ENCODE data around the gene RNF19B. TPM values are rescaled to one million over a fixed set of nuclear protein-coding genes. Genes with fewer than 3 reads are reported as not detected.

The RNF19B gene
- 14.9 and 29.2 TPM in 2 replicates for total RNA-seq (2014; rRNA removed; shearing (Covaris generic); ENCODE audit: low replicate concordance)

- in situ Hi-C loops (cut with HindIII; ENCODE audit: low pct_unique_long_range_greater_than_20kb, low sequenced_read_pairs): no loop called here
- DNase-seq (ENCODE audit: low read depth): peak; percentile 91
Observed at GRCh38 chr1:32964461-32965250, at the start of gene RNF19B. Gene RNF19B (minus strand): TSS chr1:32964809. CDS start chr1:32964685, 124 bp downstream.

- DNase-seq (ENCODE audit: low read depth): no peak
- in situ Hi-C loops (cut with HindIII; ENCODE audit: low pct_unique_long_range_greater_than_20kb, low sequenced_read_pairs): no loop called here
Observed at GRCh38 chr1:33013791-33014190, 49.2 kb upstream of the RNF19B start.

DNA sequence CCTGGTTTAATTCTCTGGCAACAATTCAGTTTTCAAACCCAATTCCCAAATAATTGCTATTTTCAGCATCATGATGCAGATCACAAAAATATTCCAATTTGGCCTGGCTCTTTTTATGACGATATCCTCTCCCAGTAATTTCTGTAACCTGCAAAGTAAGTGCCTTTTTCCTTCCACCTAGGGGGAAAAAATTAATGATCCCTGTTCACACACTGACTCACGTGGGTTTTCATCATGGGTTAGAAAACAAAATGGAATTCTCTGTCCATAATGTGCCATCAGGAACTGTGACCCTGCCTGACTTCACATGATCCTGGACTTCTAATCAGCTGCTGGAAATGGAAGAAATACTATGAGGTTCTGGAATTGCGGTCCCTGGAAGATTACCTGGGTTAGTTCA lies 47.6 kb upstream of the RNF19B start:
- no peak for DNase-seq (ENCODE audit: low read depth)

GRCh38 chr1:33010932-33011731 lies 46.5 kb upstream of the RNF19B start:
- in situ Hi-C loops (cut with HindIII; ENCODE audit: low pct_unique_long_range_greater_than_20kb, low sequenced_read_pairs): no loop called here

More for the DNA sequence above, 47.6 kb upstream of the RNF19B start:
- in situ Hi-C loops (cut with HindIII; ENCODE audit: low pct_unique_long_range_greater_than_20kb, low sequenced_read_pairs): no loop called here

GRCh38 chr1:33009561-33009960 lies 45.0 kb upstream of the RNF19B start:
- no peak for DNase-seq (ENCODE audit: low read depth)
- in situ Hi-C loops (cut with HindIII; ENCODE audit: low pct_unique_long_range_greater_than_20kb, low sequenced_read_pairs): no loop called here

More at GRCh38 chr1:33010932-33011731, 46.5 kb upstream of the RNF19B start:
- no peak for DNase-seq (ENCODE audit: low read depth)

- in situ Hi-C loops (cut with HindIII; ENCODE audit: low pct_unique_long_range_greater_than_20kb, low sequenced_read_pairs): no loop called here
- DNase-seq (ENCODE audit: low read depth): no peak
Observed at GRCh38 chr1:33008051-33008914, 43.7 kb upstream of the RNF19B start.

- in situ Hi-C loops (cut with HindIII; ENCODE audit: low pct_unique_long_range_greater_than_20kb, low sequenced_read_pairs): no loop called here
- DNase-seq (ENCODE audit: low read depth): peak; percentile 81
Observed at GRCh38 chr1:33007190-33008050, 42.8 kb upstream of the RNF19B start.

DNA sequence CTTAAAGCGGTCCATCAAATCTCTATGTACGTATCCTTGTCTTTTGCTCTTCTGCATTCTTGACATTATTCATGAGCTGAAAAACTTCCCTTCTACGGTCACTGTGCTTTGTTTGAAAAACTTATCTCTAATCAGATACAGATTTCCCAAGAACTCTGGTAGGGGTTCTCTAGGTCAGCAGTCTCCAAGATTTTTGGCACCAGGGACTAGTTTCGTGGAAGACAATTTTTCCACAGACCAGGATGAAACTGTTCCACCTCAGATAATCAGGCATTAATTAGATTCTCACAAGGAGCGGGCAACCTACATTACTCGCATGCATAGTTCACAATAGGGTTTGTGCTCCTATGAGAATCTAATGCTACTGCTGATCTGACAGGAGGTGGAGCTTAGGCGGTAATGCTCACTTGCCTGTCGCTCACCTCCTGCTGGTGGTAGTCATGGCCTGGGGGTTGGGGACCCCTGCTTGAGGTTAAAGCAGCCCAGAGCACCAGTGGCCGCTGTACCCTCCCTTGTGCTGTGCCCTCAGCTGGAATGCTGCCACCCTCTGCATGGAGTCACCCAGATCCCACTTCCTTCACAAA lies 41.3 kb upstream of the RNF19B start:
- no peak for DNase-seq (ENCODE audit: low read depth)
- in situ Hi-C loops (cut with HindIII; ENCODE audit: low pct_unique_long_range_greater_than_20kb, low sequenced_read_pairs): no loop called here

- in situ Hi-C loops (cut with HindIII; ENCODE audit: low pct_unique_long_range_greater_than_20kb, low sequenced_read_pairs): no loop called here
Observed at GRCh38 chr1:33005117-33005837, 40.7 kb upstream of the RNF19B start.

DNA sequence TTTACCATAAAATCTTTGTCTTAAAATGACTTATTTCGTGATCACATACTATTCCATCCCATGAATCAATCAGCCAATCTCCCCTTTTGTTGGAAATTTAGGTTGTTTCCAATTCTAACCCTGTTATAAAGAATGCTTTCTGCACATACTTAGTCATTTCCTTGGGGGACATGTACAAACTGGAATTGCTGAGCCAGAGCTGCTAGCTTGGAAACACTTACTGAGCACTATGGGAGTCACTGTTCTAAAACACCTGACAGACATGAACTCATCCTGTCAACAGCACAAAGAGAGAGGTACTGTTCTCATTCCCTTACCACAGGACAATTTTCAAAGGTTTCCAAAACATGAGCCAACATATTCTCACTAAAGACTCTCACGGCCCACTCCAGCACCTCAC lies 40.0 kb upstream of the RNF19B start:
- in situ Hi-C loops (cut with HindIII; ENCODE audit: low pct_unique_long_range_greater_than_20kb, low sequenced_read_pairs): no loop called here
- no peak for DNase-seq (ENCODE audit: low read depth)

More at GRCh38 chr1:33005117-33005837, 40.7 kb upstream of the RNF19B start:
- no peak for DNase-seq (ENCODE audit: low read depth)

- DNase-seq (ENCODE audit: low read depth): no peak
- in situ Hi-C loops (cut with HindIII; ENCODE audit: low pct_unique_long_range_greater_than_20kb, low sequenced_read_pairs): no loop called here
Observed at GRCh38 chr1:33003657-33004056, 39.0 kb upstream of the RNF19B start.

GRCh38 chr1:33002006-33002405 lies 37.4 kb upstream of the RNF19B start:
- in situ Hi-C loops (cut with HindIII; ENCODE audit: low pct_unique_long_range_greater_than_20kb, low sequenced_read_pairs): no loop called here
- no peak for DNase-seq (ENCODE audit: low read depth)

GRCh38 chr1:33001282-33001681 lies 36.7 kb upstream of the RNF19B start:
- in situ Hi-C loops (cut with HindIII; ENCODE audit: low pct_unique_long_range_greater_than_20kb, low sequenced_read_pairs): no loop called here
- no peak for DNase-seq (ENCODE audit: low read depth)

GRCh38 chr1:33000427-33001026 lies 35.9 kb upstream of the RNF19B start:
- in situ Hi-C loops (cut with HindIII; ENCODE audit: low pct_unique_long_range_greater_than_20kb, low sequenced_read_pairs): no loop called here
- DNase-seq (ENCODE audit: low read depth): no peak

GRCh38 chr1:32998997-32999396 lies 34.4 kb upstream of the RNF19B start:
- no peak for DNase-seq (ENCODE audit: low read depth)

DNA sequence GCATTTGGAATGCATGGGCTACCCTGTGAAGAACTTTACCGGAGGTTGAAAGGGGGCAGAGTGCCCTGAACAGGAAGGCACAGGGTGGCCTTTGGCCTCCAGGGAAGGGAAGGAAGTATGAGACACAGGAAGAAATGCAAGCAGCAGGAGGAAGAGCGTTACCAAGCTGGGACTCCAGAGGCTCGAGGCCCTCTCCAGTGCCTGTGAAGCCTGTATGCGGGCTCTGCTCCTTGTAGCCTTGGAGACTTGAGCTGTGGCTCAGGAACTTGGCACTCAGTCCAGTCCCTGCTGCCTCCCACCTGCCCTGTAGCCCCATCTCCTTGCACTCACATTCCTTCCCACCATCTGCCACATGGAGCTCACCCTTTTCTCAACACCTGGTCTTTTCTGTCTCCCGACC lies 33.5 kb upstream of the RNF19B start:
- no peak for DNase-seq (ENCODE audit: low read depth)
- in situ Hi-C loops (cut with HindIII; ENCODE audit: low pct_unique_long_range_greater_than_20kb, low sequenced_read_pairs): no loop called here

More at GRCh38 chr1:32998997-32999396, 34.4 kb upstream of the RNF19B start:
- in situ Hi-C loops (cut with HindIII; ENCODE audit: low pct_unique_long_range_greater_than_20kb, low sequenced_read_pairs): no loop called here

All from Caki2 (cell line).